Right lobe of liver (tissue), 6 donors: ENCODE measurements around the gene ARFGEF3. TPM values are rescaled to one million over a fixed set of nuclear protein-coding genes. Genes with fewer than 3 reads are reported as not detected.

Source experiments
- ATAC-seq, 4 donors: fragments of 200-7000 bp; cut with Tn5 transposase; one replicate each; pipeline ENCODE4 v1.9.1; 2020; ENCODE audit warnings: mild to moderate bottlenecking in 4 of 4, moderate library complexity in 4 of 4
- DNase-seq, 3 donors: peaks; one replicate each; pipeline ENCODE4 v3.0.0-alpha.2; 2020
- H3K27ac ChIP-seq, 3 donors: fragments of 200-600 bp; one replicate each; pipeline ENCODE4 v1.8.0; 2022
- H3K27me3 ChIP-seq, 2 donors: fragments of 200-600 bp; one replicate each; pipeline ENCODE4 v1.8.0; 2022
- H3K36me3 ChIP-seq, 4 donors: fragments of 200-600 bp; sonication (generic) in 1 of 4; one replicate each; pipeline versions ENCODE4 v1.5.1 to v1.8.0; 2017 to 2022; ENCODE audit warnings: control low read depth in 1 of 4
- H3K4me1 ChIP-seq, 4 donors: fragments of 200-600 bp; sonication (generic) in 1 of 4; one replicate each; pipeline versions ENCODE4 v1.5.1 to v1.8.0; 2017 to 2022; ENCODE audit warnings: control low read depth in 1 of 4
- H3K4me3 ChIP-seq, 3 donors: fragments of 200-600 bp; one replicate each; pipeline ENCODE4 v1.8.0; 2022
- H3K9me3 ChIP-seq, 4 donors: fragments of 200-600 bp; sonication (generic) in 1 of 4; one replicate each; pipeline versions ENCODE4 v1.5.1 to v1.8.0; 2017 to 2022; ENCODE audit warnings: control low read depth in 1 of 4
- POLR2A ChIP-seq: fragments of 450-650 bp; IDR thresholded peaks from one replicate; pipeline ENCODE4 v1.6.1; 2017; ENCODE audit warnings: antibody characterized with exemption, mild to moderate bottlenecking
- WGBS: methylation state at CpG from one replicate; pipeline ENCODE4 v1.1.6; 2018; ENCODE audit warnings: low coverage, low lambda C conversion rate; ENCODE audit not compliant: insufficient coverage; ENCODE audit errors: missing lambda C conversion rate; 5-methylcytosine and 5-hydroxymethylcytosine counted together
- intact Hi-C, 2 donors: fragments of 100-400 bp; cut with DNase I; formaldehyde crosslinking; loops; one replicate each; pipeline versions ENCODE4 v1.11.2 to v1.14.1; 2022
- total RNA-seq, 6 experiments: library from RNA; depleted of rRNA in 2 of 6; stranded (reverse); fragments of >200 nt in 2 of 6; fragmentation: NEBNext Ultra II Directional in 3 of 6; extraction: Animal tissue kit (Norgen Biotek cat#: 25700) in 3 of 6; gene quantifications; one replicate each; pipeline versions ENCODE4 v1.1.0 to v1.2.4, GENCODE V29; 2016 to 2023
- TF ChIP-seq, protein P1 (sequence below), 4 donors: fragments of 200-600 bp in 3 of 4; fragments of 450-650 bp in 1 of 4; IDR thresholded peaks; one replicate each; pipeline versions ENCODE4 v1.5.1 to v1.8.0; 2016 to 2022; ENCODE audit warnings: antibody characterized with exemption in 4 of 4, mild to moderate bottlenecking in 2 of 4
- donor health status: DM: no; HTN: yes; CAD: no.
- donor health status: DM: no; HTN: no; CAD: no.
- donor health status: DM: no; HTN: no; CAD: no.
- donor health status: DM: no; HTN: yes; CAD: no.
- donor health status: DM: no; HTN: yes; CAD: no.

ARFGEF3 gene
- total RNA-seq, 6 experiments from 2014 or later: 0.07 to 2.0 (median 0.24) TPM

DNA sequence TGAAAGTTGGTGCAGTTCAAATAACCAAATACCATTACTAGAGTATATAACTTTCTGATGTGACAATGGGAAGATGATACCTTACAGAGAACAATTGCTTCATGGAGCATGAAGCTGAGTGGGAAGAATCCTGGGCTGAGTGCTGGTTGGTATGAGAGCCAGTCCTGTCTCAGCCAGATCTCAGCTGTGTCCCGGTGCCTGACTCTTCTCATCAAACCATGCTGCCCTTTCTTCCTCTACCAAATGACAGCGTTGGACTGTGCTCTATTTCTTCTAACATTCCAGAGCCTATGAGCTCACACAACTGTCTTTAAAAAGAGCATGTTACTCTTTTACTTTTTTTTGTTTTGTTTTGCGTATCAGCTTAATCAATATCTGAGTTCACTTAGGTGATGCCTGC is 84.0 kb downstream of the ARFGEF3 start:
- no peaks in the 10 kb centered on the region for H3K4me1 ChIP-seq
- H3K27ac ChIP-seq: no peak overlapping the region
- H3K4me3 ChIP-seq: no peak overlapping the region
- DNase-seq: no peak
- no peak for ATAC-seq
- TF ChIP-seq, protein P1, sequence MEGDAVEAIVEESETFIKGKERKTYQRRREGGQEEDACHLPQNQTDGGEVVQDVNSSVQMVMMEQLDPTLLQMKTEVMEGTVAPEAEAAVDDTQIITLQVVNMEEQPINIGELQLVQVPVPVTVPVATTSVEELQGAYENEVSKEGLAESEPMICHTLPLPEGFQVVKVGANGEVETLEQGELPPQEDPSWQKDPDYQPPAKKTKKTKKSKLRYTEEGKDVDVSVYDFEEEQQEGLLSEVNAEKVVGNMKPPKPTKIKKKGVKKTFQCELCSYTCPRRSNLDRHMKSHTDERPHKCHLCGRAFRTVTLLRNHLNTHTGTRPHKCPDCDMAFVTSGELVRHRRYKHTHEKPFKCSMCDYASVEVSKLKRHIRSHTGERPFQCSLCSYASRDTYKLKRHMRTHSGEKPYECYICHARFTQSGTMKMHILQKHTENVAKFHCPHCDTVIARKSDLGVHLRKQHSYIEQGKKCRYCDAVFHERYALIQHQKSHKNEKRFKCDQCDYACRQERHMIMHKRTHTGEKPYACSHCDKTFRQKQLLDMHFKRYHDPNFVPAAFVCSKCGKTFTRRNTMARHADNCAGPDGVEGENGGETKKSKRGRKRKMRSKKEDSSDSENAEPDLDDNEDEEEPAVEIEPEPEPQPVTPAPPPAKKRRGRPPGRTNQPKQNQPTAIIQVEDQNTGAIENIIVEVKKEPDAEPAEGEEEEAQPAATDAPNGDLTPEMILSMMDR (IDR thresholded peaks at IDR 0.05): no peak
- TF ChIP-seq POLR2A: no peak
- 56% methylated on average over 3 of the region's 3 CpGs for WGBS
- no peaks in the 10 kb centered on the region for H3K36me3 ChIP-seq
- intact Hi-C loops: no loop called here
- H3K9me3 ChIP-seq: no peaks in the 10 kb centered on the region
- no peaks in the 10 kb centered on the region for H3K27me3 ChIP-seq

DNA sequence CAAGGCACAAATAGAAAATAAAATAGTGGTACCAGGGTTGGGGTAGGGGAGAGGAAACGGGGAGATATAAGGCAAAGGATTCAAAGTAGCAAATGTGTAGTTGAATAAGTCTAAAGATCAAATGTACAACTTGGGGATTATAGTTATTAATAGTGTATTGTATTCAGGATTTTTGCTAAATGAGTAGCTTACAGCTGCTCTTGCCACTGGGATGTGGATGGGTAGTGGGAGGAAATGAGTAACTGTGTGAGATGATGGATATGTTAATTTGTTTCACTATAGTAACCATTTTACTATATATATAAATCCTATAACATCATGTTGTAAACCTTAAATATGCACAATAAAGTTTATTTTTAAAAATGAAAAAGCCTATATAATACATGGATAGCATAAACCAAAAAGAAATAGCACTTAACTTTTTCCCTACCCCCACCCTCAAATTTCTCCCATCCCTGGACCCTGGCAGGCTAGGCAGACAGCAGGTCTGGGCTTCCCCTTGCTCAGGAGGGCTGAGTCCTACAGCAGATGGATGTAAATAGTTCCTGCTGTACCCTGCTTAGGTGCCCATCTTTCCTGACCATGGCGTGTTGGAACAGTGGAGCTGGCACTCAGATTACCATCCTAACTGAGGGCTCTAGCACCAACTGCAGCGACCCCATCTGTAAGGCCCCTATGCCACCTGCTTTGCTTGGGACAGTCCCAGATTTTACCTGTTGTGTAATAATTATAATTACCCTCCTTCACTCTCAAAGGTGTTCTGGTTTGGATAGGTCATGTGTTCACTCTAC is 85.1 kb downstream of the ARFGEF3 start:
- DNase-seq (no peak), ATAC-seq (no peak)
- TF ChIP-seq POLR2A: no peak
- TF ChIP-seq, protein P1 (IDR thresholded peaks at IDR 0.05): no peak
- Histone ChIP-seq H3K4me1 (no peaks in the 10 kb centered on the region), H3K27ac (no peak overlapping the region), H3K4me3 (no peak overlapping the region), H3K36me3 (no peaks in the 10 kb centered on the region), H3K9me3 (no peaks in the 10 kb centered on the region), H3K27me3 (no peaks in the 10 kb centered on the region)
- WGBS: 86% methylated on average over 2 of the region's 3 CpGs
- intact Hi-C loops: no loop called here

DNA sequence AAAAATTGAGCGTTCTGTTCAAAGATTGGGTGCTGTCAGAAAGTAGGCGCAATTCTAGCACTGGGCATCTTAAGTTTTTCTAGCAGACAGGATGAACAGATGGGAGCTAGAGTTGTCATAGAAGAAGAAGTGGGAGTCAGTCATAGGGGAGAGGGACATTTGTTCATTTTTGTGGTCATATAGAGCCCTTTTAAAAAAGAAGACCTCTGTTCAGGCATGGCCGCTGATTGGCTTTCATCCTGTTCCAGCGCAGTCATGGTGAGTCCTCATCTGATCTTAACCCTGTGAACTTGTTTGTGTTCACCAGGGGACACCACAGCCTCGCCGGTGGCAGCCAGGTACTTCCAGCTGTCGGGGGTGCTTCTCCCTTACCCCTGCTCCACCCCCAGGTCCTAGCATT is 86.3 kb downstream of the ARFGEF3 start:
- H3K4me1 ChIP-seq: no peaks in the 10 kb centered on the region
- DNase-seq: no peak
- H3K27me3 ChIP-seq: no peaks in the 10 kb centered on the region
- no peaks in the 10 kb centered on the region for H3K36me3 ChIP-seq
- intact Hi-C loops: no loop called here
- H3K4me3 ChIP-seq: no peak overlapping the region
- H3K9me3 ChIP-seq: no peaks in the 10 kb centered on the region
- WGBS: 60% methylated on average over 1 of the region's 7 CpGs
- TF ChIP-seq, protein P1 (IDR thresholded peaks at IDR 0.05): no peak
- no peak for TF ChIP-seq POLR2A
- no peak for ATAC-seq
- no peak overlapping the region for H3K27ac ChIP-seq

DNA sequence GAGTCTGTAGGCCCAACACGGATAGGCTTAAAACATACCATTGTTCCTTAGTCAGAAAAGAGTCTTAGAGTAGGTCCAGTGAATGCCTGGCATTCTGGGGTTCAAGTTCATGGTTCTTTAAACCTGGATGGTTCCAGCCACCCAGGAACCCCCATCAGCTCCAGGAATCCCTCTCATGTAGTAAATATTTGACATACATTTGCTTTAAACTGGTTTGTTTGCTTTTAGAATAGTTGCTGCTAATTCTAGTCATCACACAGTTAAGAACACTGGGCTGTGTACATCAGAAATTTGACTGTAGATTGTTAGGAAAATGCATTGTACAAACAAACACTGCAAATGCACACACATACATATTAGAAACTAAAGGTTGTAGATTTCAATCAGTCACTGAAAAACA is 87.1 kb downstream of the ARFGEF3 start:
- H3K27me3 ChIP-seq: no peaks in the 10 kb centered on the region
- H3K4me1 ChIP-seq: no peaks in the 10 kb centered on the region
- no peak overlapping the region for H3K27ac ChIP-seq
- H3K9me3 ChIP-seq: no peaks in the 10 kb centered on the region
- no peaks in the 10 kb centered on the region for H3K36me3 ChIP-seq
- WGBS: no CpG with 5 or more reads among the region's 1 CpG
- DNase-seq: no peak
- H3K4me3 ChIP-seq: no peak overlapping the region
- no peak for ATAC-seq
- TF ChIP-seq POLR2A: no peak
- TF ChIP-seq, protein P1 (IDR thresholded peaks at IDR 0.05): no peak
- intact Hi-C loops: no loop called here
